Neural progenitor cell (in vitro differentiated cells): ENCODE measurements around the gene SEBOX.

Experiments used
- CTCF ChIP-seq: fragments of 200-600 bp; sonication (generic); IDR thresholded peaks from 2 replicates; pipeline ENCODE4 v1.5.1; 2017; ENCODE audit warnings: antibody characterized with exemption, mild to moderate bottlenecking
- EZH2 ChIP-seq: fragments of 200-600 bp; sonication (generic); IDR thresholded peaks from 2 replicates; pipeline ENCODE4 v1.6.1; 2017; ENCODE audit warnings: antibody characterized with exemption, mild to moderate bottlenecking, moderate library complexity

- TF ChIP-seq CTCF (no peak), EZH2 (no peak)
Observed at GRCh38 chr17:28390563-28390962, 25.6 kb upstream of the SEBOX start.
